Endothelial cell (in vitro differentiated cells): ENCODE results near the gene KIAA0513. TPM values are rescaled to one million over a fixed set of nuclear protein-coding genes. Genes with fewer than 3 reads are reported as not detected.
A peak's percentile ranks its signal among the peaks of the same experiment; 100 is the strongest.

Source experiments
- DNase-seq: peaks from one replicate; pipeline ENCODE4 v3.0.0; 2021; ENCODE audit warnings: low spot score
- H3K27ac Mint-ChIP-seq: one replicate; pipeline ENCODE4 v1.8.0; 2021; ENCODE audit warnings: mixed read lengths, inconsistent platforms; ENCODE audit not compliant: unreplicated experiment
- H3K27me3 Mint-ChIP-seq: one replicate; pipeline ENCODE4 v1.8.0; 2021; ENCODE audit warnings: mild to moderate bottlenecking, moderate library complexity, mixed read lengths, inconsistent platforms; ENCODE audit not compliant: unreplicated experiment
- H3K36me3 Mint-ChIP-seq: one replicate; pipeline ENCODE4 v1.8.0; 2021; ENCODE audit warnings: mild to moderate bottlenecking, low read depth, mixed read lengths, inconsistent platforms; ENCODE audit not compliant: unreplicated experiment
- H3K4me1 Mint-ChIP-seq: one replicate; pipeline ENCODE4 v1.8.0; 2021; ENCODE audit warnings: mild to moderate bottlenecking, mixed read lengths, inconsistent platforms; ENCODE audit not compliant: unreplicated experiment
- H3K4me3 Mint-ChIP-seq: one replicate; pipeline ENCODE4 v1.8.0; 2021; ENCODE audit warnings: mild to moderate bottlenecking, mixed read lengths, inconsistent platforms; ENCODE audit not compliant: unreplicated experiment
- H3K9me3 Mint-ChIP-seq: one replicate; pipeline ENCODE4 v1.8.0; 2021; ENCODE audit warnings: mixed read lengths, inconsistent platforms; ENCODE audit not compliant: unreplicated experiment
- CTCF ChIP-seq: fragments of 200-600 bp; sonication (generic); IDR thresholded peaks from one replicate; pipeline ENCODE4 v1.5.0; 2021; ENCODE audit warnings: antibody characterized with exemption; ENCODE audit not compliant: unreplicated experiment
- total RNA-seq: library from RNA; stranded (reverse); fragmentation: NEBNext Ultra II Directional; extraction: Animal tissue kit (Norgen Biotek cat#: 25700); gene quantifications from one replicate; pipeline ENCODE4 v1.2.1, GENCODE V29; 2021; ENCODE audit not compliant: unreplicated experiment

Gene KIAA0513
- total RNA-seq, 1 donor from 2014 or later, result 5.5 TPM

GRCh38 chr16:85136213-85136701, 108.7 kb downstream of the KIAA0513 start:
- H3K27me3 Mint-ChIP-seq, result peaks cover 11% of the 10 kb centered on the region
- no peaks in the 10 kb centered on the region for H3K9me3 Mint-ChIP-seq
- H3K4me1 Mint-ChIP-seq, result peaks cover 27% of the 10 kb centered on the region
- peaks cover 8% of the 10 kb centered on the region for H3K36me3 Mint-ChIP-seq
- H3K27ac Mint-ChIP-seq, result no peak overlapping the region
- no peak overlapping the region for H3K4me3 Mint-ChIP-seq
- TF ChIP-seq CTCF, result no peak
- no peak for DNase-seq

GRCh38 chr16:85136702-85137322, 109.2 kb downstream of the KIAA0513 start:
- DNase-seq, result no peak
- Mint-ChIP-seq H3K4me3 (no peak overlapping the region), H3K36me3 (peaks cover 8% of the 10 kb centered on the region), H3K27ac (no peak overlapping the region), H3K4me1 (peaks cover 32% of the 10 kb centered on the region), H3K27me3 (peaks cover 11% of the 10 kb centered on the region), H3K9me3 (no peaks in the 10 kb centered on the region)
- TF ChIP-seq CTCF, result no peak

- no peak overlapping the region for H3K4me3 Mint-ChIP-seq
- no peak for DNase-seq
- H3K9me3 Mint-ChIP-seq, result no peaks in the 10 kb centered on the region
- peaks cover 8% of the 10 kb centered on the region for H3K36me3 Mint-ChIP-seq
- peaks cover 35% of the 10 kb centered on the region for H3K4me1 Mint-ChIP-seq
- TF ChIP-seq CTCF, result no peak
- no peak overlapping the region for H3K27ac Mint-ChIP-seq
- H3K27me3 Mint-ChIP-seq, result peaks cover 11% of the 10 kb centered on the region
These were observed 109.9 kb downstream of the KIAA0513 start for GRCh38 chr16:85137323-85138072.

- H3K9me3 Mint-ChIP-seq, result no peaks in the 10 kb centered on the region
- peak overlapping the region; percentile 42 for H3K4me3 Mint-ChIP-seq
- peaks cover 39% of the 10 kb centered on the region for H3K4me1 Mint-ChIP-seq
- no peak for DNase-seq
- peak overlapping the region; percentile 42 for H3K27ac Mint-ChIP-seq
- peaks cover 12% of the 10 kb centered on the region for H3K27me3 Mint-ChIP-seq
- peaks cover 8% of the 10 kb centered on the region for H3K36me3 Mint-ChIP-seq
- no peak for TF ChIP-seq CTCF
These were observed 110.7 kb downstream of the KIAA0513 start for GRCh38 chr16:85138073-85138824.
